NCI-H1930 (cell line): Measurements from ENCODE around the gene PPP2R2B.

Experiments used
- DNase-seq, 2 experiments: peaks; one replicate each; lab custom pipeline; 2025; lab: John Stamatoyannopoulos, UW

The PPP2R2B gene

GRCh38 chr5:146548781-146549449 lies 329.6 kb downstream of the PPP2R2B start:
- no peak for DNase-seq

GRCh38 chr5:146544232-146544631 lies 334.3 kb downstream of the PPP2R2B start:
- no peak for DNase-seq

GRCh38 chr5:146541958-146542849 lies 336.4 kb downstream of the PPP2R2B start:
- DNase-seq = peak; percentile 20 to 37

GRCh38 chr5:146540414-146540813 lies 338.1 kb downstream of the PPP2R2B start:
- no peak for DNase-seq

GRCh38 chr5:146539973-146540372 lies 338.6 kb downstream of the PPP2R2B start:
- no peak for DNase-seq

- DNase-seq = no peak
These were observed 340.1 kb downstream of the PPP2R2B start for GRCh38 chr5:146538432-146538831.

- no peak for DNase-seq
These were observed 344.7 kb downstream of the PPP2R2B start for GRCh38 chr5:146533882-146534281.

- peak; percentile 2 to 29 for DNase-seq
These were observed 345.2 kb downstream of the PPP2R2B start for GRCh38 chr5:146533260-146533857.
